Ectodermal cell (in vitro differentiated cells): Measurements from ENCODE around the gene ODF2.
"Not testable (repeated sequence)": the region's sequence is repeated elsewhere in the genome, so short reads cannot be mapped to it uniquely, and the experiment has no call there.

ENCODE experiments used
- H3K27ac ChIP-seq: 2 replicates; pipeline ENCODE4 v1.7.0; 2013; ENCODE audit warnings: mild to moderate bottlenecking, low read depth, low read length; ENCODE audit not compliant: insufficient read depth, poor library complexity, severe bottlenecking
- H3K27me3 ChIP-seq: 2 replicates; pipeline ENCODE4 v1.7.0; 2013; ENCODE audit warnings: mild to moderate bottlenecking, low read length; ENCODE audit not compliant: insufficient read depth, control insufficient read depth, poor library complexity, severe bottlenecking
- H3K36me3 ChIP-seq: one replicate; pipeline ENCODE4 v1.7.0; 2013; ENCODE audit warnings: low read length; ENCODE audit not compliant: control insufficient read depth, insufficient read depth
- H3K4me1 ChIP-seq: one replicate; pipeline ENCODE4 v1.7.0; 2013; ENCODE audit warnings: low read length; ENCODE audit not compliant: control insufficient read depth, insufficient read depth
- H3K4me3 ChIP-seq: 2 replicates; pipeline ENCODE4 v1.7.0; 2013; ENCODE audit warnings: low read depth, low read length, control low read depth; ENCODE audit not compliant: insufficient read depth
- H3K9me3 ChIP-seq: 2 replicates; pipeline ENCODE4 v1.7.0; 2013; ENCODE audit warnings: mild to moderate bottlenecking, low read length, moderate library complexity; ENCODE audit not compliant: control insufficient read depth
- whole genome bisulfite sequencing, 2 experiments: methylation state at CpG; one replicate each; pipeline ENCODE4 v1.1.7; 2013; ENCODE audit warnings: missing lambda C conversion rate in 2 of 2; 5-methylcytosine and 5-hydroxymethylcytosine counted together

Gene ODF2

DNA sequence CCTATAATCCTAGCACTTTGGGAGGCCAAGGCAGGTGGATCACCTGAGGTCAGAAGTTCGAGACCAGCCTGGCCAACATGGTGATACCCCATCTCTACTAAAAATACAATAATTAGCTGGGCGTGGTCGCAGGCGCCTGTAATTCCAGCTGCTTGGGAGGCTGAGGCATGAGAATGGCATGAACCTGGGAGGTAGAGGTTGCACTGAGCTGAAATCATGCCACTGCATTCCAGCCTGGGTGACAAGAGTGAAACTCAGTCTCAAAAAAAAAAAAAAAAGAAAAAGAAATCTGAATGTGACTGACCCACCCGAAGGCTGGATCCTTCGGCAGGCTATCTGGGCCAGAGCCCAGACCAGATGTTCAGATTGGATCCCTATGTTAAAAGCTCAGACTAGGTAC, 32.5 kb upstream of the ODF2 start:
- not testable (repeated sequence) for H3K9me3 ChIP-seq, H3K27ac ChIP-seq, H3K4me3 ChIP-seq, H3K36me3 ChIP-seq
- peaks cover 11% of the 10 kb centered on the region for H3K4me1 ChIP-seq
- WGBS, 2 experiments = 95% methylated on average over 6 of the region's 6 CpGs
- H3K27me3 ChIP-seq = peaks cover 31% of the 10 kb centered on the region

DNA sequence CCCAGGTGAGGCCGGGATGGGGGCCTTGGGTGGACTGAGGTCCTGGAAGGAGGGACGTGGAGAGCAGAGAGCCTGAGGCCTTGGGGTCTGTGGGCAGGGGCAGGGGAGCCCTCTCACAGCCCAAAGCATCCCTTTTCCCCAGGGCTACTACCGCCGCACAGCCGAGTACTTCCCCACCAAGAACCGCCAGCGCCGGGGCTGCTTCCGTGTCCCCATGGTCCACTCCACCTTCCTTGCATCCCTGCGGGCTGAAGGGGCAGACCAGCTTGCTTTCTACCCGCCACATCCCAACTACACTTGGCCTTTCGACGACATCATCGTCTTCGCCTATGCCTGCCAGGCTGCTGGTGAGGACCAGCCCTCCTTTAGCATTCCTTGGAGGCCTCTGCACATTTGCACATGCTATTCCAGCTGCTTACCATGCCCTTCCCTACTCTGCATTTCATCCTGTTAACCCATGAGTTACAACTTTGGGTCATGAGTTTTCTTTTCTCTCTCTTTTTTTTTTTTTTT, 31.5 kb upstream of the ODF2 start:
- no peaks in the 10 kb centered on the region for H3K36me3 ChIP-seq
- peaks cover 13% of the 10 kb centered on the region for H3K4me1 ChIP-seq
- H3K27me3 ChIP-seq = peaks cover 21% of the 10 kb centered on the region
- WGBS, 2 experiments = 91 to 92% methylated on average over 15 of the region's 15 CpGs
- H3K9me3 ChIP-seq = no peaks in the 10 kb centered on the region
- H3K4me3 ChIP-seq = no peak overlapping the region
- H3K27ac ChIP-seq = no peak overlapping the region

DNA sequence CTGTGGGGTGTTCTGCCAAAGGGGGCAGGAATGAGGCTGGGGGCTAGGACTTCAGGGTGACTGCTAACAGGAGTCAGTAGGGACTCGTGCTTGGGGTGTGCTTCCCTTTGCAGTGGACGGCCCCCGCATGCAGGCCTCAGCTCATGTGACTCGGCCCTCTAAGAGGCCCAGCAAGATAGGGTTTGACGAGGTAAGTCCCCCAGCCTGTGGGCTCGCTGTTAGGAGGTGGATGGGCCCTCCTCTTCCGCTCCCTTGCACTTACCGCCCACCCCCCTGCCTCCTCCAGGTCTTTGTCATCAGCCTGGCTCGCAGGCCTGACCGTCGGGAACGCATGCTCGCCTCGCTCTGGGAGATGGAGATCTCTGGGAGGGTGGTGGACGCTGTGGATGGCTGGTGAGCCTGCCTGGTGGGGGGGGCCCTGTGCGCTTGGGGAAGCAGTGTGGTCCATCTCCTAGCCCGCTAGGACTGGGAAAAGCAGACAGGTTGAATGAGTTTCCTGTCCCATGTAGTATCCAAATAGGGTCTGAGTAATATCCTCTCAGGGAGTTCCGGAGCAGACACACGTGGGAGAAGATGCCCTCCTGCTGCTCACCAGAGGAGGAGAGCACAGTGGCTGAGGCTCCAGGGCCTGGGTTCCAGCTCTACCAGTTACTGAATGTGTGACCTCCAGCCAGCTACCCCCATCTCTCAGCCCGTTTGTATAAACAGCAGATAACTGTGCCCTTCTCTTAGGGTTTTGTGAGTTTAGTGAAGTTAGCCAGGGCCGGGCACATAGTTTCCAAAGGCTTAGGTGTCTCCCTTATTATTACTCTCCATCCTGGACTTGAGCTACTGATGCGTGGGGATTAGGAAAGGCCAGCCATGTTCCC, 26.9 kb upstream of the ODF2 start:
- Histone ChIP-seq H3K4me3 (no peak overlapping the region), H3K27ac (no peak overlapping the region)
- WGBS, 2 experiments = 78 to 81% methylated on average over 22 of the region's 22 CpGs

DNA sequence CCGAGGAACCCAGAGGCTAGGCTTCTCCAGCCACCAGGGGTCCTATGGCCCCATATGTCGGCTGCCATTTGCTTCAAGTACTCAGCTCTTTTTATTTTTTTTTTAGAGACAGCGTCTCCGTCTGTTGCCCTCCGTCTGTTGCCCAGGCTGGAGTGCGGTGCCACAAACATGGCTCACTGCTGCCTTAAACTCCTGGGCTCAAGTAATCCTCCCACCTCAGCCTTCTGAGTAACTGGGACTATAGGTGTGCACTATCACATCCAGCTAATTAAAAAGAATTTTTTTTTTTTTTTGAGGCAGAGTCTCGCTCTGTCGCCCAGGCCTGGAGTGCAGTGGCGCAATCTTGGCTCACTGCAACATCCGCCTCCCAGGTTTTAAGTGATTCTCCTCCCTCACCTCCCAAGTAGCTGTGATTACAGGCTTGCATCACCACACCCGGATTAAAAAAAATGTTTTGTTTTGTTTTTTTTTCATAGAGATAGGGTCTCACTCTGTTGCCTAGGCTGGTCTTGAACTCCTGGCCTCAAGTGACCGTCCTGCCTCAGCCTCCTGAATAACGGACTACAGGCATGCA, 26.2 kb upstream of the ODF2 start:
- 92 to 94% methylated on average over 13 of the region's 13 CpGs for WGBS, 2 experiments
- H3K36me3 ChIP-seq = no peaks in the 10 kb centered on the region
- H3K27ac ChIP-seq = no peak overlapping the region
- peaks cover 9% of the 10 kb centered on the region for H3K4me1 ChIP-seq
- no peak overlapping the region for H3K4me3 ChIP-seq
- no peaks in the 10 kb centered on the region for H3K9me3 ChIP-seq
- H3K27me3 ChIP-seq = no peaks in the 10 kb centered on the region

More for the DNA sequence above, 26.9 kb upstream of the ODF2 start:
- H3K9me3 ChIP-seq = no peaks in the 10 kb centered on the region
- no peaks in the 10 kb centered on the region for H3K27me3 ChIP-seq
- peaks cover 9% of the 10 kb centered on the region for H3K4me1 ChIP-seq
- H3K36me3 ChIP-seq = no peaks in the 10 kb centered on the region

DNA sequence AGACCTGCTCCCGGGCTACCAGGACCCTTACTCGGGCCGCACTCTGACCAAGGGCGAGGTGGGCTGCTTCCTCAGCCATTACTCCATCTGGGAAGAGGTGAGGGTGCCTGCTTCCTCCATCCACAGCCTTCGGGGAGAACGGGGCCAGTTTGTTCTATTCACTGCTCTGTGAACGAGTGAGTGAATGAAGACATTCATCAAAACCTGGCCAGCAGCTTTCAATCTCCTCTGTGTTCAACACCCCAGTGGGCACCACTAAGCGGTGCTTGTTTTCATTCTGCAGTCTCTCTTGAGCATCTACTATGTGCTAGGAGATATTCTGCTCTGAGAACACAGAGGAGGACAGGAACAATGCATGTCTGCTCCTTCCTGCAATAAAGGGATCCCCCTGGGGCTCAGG, 24.6 kb upstream of the ODF2 start:
- Histone ChIP-seq H3K4me3 (no peak overlapping the region), H3K27ac (no peak overlapping the region), H3K27me3 (no peaks in the 10 kb centered on the region), H3K9me3 (no peaks in the 10 kb centered on the region), H3K36me3 (no peaks in the 10 kb centered on the region), H3K4me1 (peaks cover 9% of the 10 kb centered on the region)
- 93 to 94% methylated on average over 8 of the region's 8 CpGs for WGBS, 2 experiments

DNA sequence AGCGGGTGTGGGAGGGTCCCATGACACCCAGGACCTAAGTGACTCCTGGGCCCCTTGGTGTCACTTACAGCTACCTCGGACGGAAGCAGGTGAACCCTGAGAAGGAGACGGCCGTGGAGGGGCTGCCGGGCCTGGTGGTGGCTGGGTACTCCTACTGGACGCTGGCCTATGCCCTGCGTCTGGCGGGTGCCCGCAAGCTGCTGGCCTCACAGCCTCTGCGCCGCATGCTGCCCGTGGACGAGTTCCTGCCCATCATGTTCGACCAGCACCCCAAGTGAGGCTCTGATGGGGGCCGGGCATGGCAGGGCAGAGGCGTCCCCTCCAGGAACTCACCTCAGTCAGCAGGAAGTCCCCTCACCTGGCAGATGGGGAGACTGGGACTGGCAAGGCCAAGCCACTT, 21.5 kb upstream of the ODF2 start:
- Histone ChIP-seq H3K9me3 (no peaks in the 10 kb centered on the region), H3K27me3 (no peaks in the 10 kb centered on the region), H3K4me1 (no peaks in the 10 kb centered on the region), H3K27ac (no peak overlapping the region), H3K4me3 (no peak overlapping the region), H3K36me3 (no peaks in the 10 kb centered on the region)
- WGBS, 2 experiments = 95 to 96% methylated on average over 17 of the region's 17 CpGs

DNA sequence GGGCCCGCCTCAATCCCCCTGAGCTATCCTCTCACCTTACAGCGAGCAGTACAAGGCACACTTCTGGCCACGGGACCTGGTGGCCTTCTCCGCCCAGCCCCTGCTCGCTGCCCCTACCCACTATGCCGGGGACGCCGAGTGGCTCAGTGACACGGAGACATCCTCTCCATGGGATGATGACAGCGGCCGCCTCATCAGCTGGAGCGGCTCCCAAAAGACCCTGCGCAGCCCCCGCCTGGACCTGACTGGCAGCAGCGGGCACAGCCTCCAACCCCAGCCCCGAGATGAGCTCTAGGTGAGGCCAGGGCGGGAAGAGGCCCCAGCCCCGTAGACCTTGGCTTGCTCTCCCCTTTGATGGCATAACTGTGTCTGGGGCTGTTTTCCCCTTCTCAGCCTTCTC, 20.2 kb upstream of the ODF2 start:
- no peaks in the 10 kb centered on the region for H3K4me1 ChIP-seq
- H3K27ac ChIP-seq = no peak overlapping the region
- no peaks in the 10 kb centered on the region for H3K27me3 ChIP-seq
- H3K36me3 ChIP-seq = no peaks in the 10 kb centered on the region
- H3K9me3 ChIP-seq = no peaks in the 10 kb centered on the region
- WGBS, 2 experiments = 91 to 92% methylated on average over 18 of the region's 18 CpGs
- H3K4me3 ChIP-seq = no peak overlapping the region

DNA sequence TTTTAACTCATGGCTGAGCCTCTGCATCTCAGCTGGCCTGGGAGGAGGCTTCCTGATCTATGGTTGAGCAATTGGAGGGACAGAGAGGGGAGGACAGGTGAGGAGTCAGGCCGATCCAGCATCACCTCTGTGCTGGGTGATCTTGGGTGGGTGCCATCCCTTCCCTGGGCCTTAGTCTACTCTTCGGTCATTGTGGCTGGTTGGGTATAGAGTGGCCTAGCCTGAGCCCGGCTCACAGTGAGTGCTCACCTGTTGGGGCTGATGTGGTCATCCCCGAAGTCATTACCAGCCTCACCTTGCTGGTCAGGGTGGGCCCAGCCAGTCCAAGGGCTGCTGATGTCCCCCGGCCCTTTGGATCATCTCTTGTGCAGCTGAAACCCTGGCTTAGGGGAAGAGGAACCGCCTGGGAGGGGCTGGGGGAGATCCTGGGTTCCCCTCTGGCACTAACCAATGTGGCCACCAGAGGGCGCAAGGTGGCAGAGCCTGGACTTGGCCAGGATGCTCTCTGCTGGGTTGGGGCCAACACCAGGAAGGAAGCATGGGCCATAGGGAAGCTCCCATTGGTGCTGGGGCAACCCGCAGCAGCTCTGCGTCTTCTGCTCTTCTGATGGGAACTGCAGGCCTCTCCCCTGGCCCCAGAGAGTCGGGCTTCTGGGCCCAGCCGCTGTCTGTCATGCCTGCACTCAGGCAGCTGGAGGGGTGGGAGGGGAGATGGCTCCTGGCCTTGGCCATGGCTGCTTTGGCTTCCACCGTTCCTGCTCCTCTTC, 17.3 kb upstream of the ODF2 start:
- WGBS, 2 experiments = 51 to 54% methylated on average over 12 of the region's 12 CpGs
- no peaks in the 10 kb centered on the region for H3K27me3 ChIP-seq
- no peaks in the 10 kb centered on the region for H3K9me3 ChIP-seq
- no peak overlapping the region for H3K27ac ChIP-seq
- no peaks in the 10 kb centered on the region for H3K36me3 ChIP-seq
- no peak overlapping the region for H3K4me3 ChIP-seq
- H3K4me1 ChIP-seq = no peaks in the 10 kb centered on the region

DNA sequence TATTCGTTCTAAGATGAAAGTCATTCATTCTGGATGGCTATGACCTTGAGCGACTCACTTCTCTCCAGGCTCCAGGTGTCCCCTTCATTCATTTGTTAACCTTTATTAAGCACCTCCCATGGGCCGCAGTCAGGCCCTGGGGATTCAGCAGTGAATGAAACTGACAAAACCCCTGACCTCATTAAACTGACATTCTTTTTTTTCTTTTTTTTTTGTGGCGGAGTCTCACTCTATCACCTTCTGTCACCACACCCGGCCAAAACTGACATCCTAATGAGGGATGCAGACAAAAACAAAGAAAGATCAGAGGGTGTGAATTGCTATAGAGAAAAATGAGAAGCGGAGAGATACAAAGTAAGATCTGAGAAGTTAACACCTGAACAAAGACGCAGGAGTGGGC, 16.5 kb upstream of the ODF2 start:
- H3K4me1 ChIP-seq = no peaks in the 10 kb centered on the region
- WGBS, 2 experiments = 91 to 95% methylated on average over 6 to 7 of the region's 7 CpGs
- H3K27me3 ChIP-seq = no peaks in the 10 kb centered on the region
- H3K4me3 ChIP-seq = no peak overlapping the region
- no peak overlapping the region for H3K27ac ChIP-seq
- H3K9me3 ChIP-seq = no peaks in the 10 kb centered on the region
- H3K36me3 ChIP-seq = no peaks in the 10 kb centered on the region

DNA sequence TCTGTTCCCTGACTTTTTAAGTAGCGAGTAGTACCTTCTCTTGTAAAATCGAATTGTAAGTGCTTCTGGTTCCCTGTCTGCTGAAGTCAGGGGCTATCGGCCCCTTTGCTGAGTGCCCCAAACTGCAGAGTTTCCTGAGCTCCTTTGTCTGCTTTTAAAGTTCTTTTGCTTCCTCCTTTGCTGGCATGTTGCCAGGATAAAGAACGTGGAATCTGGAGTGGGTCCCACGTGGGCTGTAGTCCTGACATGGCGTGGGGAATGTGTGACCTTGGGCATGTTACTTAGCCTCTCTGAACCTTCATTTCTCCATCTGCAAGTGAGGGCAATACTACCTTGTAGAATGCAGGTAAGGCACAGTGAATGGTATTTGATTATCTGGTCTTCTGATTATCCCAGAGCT, 13.7 kb upstream of the ODF2 start:
- Histone ChIP-seq H3K4me3 (no peak overlapping the region), H3K4me1 (no peaks in the 10 kb centered on the region), H3K27me3 (peaks cover 6% of the 10 kb centered on the region), H3K36me3 (no peaks in the 10 kb centered on the region), H3K27ac (no peak overlapping the region), H3K9me3 (no peaks in the 10 kb centered on the region)
- 85 to 87% methylated on average over 6 of the region's 6 CpGs for WGBS, 2 experiments
